Measurements from ENCODE around the gene CIAO2A.
"Not testable (repeated sequence)": the region's sequence is repeated elsewhere in the genome, so short reads cannot be mapped to it uniquely, and the experiment has no call there.

The CIAO2A gene

DNA sequence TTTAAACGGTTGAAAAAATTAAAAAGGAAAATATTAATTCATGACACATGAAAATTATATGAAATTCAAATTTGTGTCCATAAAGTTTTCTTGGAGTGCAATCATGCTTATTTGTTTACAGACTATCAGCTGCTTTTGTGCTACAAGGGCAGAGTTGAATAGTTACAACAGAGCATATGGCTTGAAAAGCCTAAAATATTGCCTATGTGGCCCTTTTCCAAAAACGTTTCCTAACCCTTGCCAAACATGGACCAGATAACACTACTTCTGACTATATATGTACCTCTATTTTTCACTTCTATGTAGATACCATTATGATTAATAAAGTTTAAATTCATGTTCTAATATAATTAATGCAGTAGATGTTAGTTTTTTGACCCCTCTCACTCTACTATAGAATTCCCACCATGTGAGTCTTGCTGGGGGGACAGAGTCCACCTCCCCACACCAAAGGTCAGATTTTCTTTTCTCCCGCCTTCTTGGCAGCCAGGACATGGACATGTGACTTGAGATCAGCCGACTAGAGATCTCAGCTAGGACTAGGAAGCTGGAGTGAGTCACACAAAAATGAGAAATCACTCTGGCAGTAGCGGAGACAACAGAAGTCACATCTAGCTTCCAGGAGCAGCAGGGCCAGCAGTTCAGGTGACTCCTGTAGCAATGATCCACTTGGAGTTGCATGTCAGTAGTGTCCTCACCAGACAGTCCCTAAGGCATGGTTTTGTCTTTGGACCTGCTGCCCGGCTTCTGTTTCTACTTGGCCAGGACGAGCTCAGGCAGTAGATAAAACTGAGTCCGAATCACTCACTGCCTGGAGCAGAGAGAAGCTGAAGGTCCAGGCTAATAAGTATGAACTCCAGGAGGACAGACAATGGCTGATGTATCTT, 22.4 kb downstream of the CIAO2A start:
- peak; percentile 63 for DNase-seq

DNA sequence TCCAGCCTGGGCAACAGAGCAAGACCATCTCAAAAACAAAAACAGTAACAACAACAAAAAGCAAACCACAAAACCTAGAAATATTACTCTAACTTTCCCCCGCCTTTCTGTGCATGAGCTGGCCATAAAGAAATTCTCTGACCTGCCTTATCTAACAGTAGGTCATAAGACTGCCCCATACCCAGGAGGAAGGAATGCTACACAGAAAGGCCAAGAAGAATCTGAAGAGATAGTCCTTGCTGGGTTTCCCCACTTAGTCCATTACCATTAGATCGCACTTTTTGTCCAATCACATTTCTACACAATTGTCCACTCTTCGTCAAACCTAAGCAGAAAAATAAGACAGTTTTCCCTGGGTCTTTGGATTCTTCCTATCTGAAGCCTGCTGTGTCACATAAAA, 23.5 kb downstream of the CIAO2A start:
- DNase-seq: no peak

DNA sequence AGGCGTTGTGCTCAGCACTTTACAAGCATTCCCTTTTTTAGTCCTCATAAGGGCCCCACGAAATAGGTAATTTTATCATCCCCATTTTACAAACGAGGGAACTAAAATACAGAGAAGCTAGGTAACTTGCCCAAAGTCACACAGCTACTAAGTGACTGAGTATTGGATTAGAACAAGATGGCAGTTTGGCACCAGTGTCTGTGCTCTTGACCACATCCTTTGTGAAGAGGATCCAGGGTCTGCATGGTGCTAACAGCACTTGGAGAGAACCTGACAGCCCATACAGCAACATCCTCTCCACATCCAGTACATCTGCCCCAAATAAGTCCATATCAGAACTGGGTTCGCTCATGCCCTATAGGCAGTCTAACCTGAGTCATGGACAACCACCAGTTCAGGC, 25.5 kb downstream of the CIAO2A start:
- DNase-seq: no peak

DNA sequence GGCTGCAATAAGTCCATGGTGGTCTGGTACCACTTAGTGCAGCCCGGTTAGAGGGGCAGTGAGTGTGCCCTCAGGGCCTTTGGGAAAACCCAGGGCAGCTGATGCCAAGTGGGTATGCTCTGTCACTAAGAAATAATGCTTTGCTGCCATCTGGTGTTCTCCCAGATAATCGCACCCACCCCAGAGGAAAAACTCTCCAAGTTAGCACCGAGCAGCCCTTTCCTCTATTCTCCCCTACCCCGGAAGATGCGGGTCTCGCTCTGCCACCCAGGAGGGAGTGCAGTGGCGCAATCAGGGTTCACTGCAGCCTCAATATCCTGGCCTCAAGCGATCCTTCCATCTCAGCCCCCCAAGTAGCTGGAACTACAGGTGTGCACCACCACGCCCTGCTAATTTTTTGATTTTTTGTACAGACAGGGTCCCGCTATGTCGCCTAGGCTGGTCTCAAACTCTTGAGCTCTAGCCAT, 26.0 kb downstream of the CIAO2A start:
- DNase-seq: peak; percentile 58

DNA sequence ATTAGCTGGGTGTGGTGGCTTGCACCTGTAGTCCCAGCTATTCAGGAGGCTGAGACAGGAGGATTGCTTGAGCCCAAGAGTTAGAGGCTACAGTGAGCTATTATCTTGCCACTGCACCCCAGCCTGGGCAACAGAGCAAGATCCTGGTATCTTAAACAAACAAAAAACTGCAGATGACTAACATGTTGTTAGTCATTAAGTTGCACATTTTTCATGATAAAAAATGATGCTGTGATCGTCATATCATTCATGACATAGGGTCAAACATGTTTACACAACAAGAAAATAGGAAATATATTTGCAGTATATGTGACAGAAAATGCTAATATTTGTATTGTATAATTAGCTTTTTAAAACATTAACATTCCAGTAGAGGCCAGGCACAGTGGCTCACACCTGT, 27.2 kb downstream of the CIAO2A start:
- no peak for DNase-seq

DNA sequence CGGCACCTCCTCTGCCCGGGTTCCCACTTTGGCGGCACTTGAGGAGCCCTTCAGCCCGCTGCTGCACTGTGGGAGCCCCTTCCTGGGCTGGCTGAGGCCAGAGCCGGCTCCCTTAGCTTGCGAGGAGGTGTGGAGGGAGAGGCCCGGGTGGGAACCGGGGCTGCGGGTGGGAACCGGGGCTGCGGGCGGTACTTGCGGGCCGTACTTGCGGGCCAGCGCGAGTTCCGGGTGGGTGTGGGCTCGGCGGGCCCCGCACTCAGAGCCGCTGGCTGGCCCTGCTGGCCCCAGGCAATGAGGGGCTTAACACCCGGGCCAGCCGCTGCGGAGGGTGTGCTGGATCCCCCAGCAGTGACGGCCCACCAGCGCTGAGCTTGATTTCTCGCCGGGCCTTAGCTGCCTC, 32.9 kb downstream of the CIAO2A start:
- no peak for DNase-seq

DNA sequence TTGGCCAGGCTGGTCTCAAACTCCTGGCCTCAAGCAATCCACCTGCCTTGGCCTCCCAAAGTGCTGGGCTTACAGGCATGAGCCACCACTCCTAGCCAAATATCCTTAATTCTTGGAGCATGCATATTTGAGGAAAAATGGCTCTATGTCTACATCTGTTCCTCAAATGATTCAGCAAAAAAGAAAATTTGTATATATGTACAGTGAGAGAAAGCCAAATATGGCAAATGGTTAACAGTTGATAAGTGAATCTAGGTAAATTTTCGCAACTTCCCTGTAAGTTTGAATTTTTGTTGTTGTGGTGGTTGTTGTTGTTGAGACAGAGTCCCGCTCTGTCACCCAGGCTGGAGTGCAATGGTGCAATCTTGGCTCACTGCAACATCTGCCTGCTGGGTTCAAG, 34.5 kb downstream of the CIAO2A start:
- DNase-seq: not testable (repeated sequence)

DNA sequence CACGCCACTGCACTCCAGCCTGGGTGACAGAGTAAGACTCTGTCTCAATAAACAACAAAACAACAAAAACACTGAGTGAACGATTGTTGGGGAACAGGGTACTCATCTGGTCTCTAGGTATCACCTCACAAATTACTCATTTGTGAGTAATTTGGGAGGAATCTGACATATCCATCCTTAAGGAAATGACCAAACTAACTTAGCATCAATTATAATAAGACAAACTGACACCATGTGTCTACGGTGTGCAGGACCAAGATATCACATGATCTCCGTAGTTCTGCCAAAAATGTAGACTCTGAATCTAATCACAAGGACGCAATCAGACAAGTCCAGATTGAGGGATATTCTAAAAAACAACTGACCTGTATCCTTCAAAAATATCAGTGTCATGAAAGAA, 35.4 kb downstream of the CIAO2A start:
- DNase-seq: no peak

DNA sequence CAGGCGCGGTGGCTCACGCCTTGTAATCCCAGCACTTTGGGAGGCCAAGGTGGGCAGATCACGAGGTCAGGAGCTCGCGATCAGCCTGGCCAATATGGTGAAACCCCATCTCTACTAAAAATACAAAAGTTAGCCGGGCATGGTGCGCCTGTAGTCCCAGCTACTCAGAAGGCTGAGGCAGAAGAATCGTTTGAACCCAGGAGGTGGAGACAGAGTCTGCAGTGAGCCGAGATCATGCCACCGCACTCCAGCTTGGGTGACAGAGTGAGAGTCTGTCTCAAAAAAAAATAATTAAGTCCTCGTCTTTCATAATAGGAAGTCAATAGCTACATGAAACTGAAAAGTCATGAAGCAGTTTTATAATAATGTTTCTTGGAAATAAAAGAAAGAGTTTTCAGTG, 40.0 kb downstream of the CIAO2A start:
- not testable (repeated sequence) for DNase-seq

DNA sequence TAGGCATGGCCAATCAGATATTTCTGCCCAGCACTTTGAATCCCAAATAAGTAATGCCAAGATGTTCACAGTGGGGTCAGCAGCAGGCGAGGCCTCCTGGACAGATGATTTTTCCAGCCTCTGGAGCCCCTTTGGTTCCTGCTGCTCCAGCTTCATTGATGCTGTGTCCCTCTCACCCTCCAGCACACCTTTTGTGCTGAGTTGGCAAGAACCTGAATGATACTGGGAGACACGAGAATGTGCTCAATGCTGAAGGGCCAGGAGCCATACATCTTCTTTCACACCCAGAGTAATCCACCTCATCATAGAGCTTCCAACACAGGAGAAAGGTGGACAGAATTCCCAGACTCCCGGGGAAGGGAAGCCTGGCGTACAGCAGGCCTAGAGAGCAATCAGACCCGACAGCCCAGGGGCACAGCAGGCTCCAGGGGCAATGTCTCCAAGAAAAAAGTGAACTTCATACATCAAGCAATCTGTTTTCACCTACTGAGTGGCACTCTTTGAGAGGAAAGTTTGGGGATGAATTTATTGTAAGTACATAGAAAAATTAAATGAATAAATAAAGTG, 40.6 kb downstream of the CIAO2A start:
- no peak for DNase-seq

DNA sequence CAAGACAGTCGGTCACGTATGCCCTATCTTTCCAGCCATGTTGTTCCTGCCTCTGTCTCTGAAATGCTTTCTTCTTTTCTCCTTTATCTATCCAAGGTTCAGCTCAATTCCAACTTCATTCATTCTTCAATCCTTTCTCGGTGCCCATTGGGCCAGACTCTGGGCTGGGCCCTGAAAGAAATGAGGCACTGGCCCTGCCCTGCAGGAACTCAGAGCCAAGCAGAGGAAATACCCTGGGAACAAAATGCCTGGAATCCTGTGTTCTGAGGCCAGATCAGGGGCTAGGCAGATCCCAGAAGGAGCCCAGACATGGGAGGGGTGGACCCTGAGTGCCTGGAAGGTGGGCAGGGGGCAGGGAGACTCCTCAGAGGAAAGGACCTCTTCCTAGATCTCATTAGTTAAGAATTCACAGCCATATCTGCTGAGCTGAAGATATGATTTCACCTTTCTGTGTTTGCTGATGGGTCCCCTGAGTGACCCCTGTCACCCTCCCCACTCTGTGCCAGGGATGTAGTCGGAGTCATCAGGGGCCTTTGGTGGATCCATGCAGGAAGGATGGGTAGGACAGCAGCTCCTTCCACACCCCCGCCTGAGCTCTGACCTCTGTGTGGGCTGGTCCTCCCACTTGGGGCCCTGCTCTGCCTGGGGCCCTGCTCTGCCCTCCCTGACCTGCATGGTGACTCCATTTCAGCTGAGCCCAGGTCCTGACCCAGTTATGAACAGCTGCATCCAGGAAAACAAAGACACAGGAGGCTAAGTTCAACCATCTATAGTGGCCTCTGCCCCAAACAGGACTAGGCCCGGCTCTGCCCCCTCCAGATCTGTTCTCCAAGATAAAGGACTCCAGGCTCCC, 42.0 kb downstream of the CIAO2A start:
- DNase-seq: no peak

DNA sequence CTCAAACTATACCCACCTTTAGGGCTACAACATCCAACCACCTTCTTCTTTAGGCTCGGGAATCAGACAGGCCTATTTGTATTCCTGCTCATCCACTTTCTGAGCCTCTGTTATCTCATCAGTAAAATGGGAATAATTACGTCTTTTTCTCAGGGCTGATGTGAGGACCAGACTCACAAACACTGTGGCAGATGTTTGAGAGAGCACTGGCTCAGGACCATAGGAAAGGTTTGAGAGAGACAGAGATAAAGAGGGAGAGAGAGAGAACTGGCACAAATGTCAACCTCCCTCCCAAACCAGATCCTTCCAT, 42.6 kb downstream of the CIAO2A start:
- DNase-seq: no peak

DNA sequence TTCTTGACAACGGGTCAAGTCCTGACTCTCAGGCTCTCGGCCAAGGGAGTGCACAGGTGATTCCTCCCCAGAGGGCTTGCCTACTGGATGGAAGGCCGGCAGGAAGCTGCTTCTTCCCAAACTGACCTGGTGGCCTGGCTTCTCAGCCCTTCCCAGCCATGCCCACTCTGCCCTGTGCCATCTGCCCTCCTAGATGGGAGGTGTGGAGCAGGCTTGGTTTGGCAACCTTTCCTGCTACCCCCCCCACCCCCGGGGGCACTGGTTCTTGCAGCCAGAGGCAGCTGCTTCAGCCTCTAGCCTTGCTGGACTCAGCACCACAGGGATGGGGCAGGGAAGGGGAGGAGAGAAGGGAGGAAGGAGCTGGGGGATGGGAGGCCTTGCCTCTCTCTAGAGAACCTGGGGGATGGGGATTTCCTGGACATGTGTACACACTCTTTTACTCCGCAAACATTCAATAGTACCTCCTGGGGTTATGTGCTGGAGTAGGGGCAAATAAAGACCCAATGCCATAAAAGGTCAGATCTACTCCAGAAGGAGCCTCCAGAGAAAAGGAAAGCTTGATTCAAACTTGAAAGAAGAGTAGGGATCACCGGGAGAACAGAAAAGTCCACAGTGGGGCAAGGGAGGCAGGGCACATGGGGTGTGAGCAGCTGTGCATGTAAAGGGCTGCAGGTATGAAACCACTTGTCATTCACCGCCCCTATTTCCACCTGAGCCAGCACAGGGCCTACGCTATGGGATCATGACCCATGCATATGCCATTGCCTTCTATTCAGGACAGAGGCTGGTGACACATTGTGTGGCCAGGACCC, 43.2 kb downstream of the CIAO2A start:
- no peak for DNase-seq

DNA sequence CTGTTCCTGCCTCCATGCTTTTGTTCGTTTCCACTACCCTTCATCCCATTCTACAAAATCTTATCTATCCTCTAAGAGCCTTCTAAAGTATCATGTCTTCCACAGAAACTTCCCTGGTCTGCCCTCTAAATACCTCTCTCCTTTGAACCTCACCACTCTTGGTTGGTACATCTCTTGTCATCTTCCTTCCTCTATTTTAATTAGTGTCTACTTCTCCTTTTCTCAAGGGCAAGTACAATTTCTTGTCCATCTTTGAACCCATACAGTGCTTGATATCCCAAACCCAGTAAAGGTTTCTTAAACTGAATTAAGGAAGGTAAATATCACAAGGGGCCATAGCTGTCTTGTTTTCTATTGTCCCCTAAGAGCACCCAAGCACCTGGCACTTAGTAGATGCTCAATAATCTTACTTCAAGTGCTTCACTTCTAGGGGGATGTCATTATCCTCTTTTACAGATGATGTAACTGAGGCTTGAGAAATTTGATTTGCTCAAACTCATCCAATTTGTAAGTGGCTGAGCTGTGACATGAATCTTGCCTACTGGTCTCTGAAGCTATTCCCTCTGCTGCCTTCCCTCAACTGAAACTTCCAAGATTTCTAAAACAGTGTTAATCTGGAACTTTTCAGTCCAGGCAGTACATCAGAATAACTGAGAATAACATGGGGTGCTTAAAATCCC, 44.7 kb downstream of the CIAO2A start:
- DNase-seq: no peak

DNA sequence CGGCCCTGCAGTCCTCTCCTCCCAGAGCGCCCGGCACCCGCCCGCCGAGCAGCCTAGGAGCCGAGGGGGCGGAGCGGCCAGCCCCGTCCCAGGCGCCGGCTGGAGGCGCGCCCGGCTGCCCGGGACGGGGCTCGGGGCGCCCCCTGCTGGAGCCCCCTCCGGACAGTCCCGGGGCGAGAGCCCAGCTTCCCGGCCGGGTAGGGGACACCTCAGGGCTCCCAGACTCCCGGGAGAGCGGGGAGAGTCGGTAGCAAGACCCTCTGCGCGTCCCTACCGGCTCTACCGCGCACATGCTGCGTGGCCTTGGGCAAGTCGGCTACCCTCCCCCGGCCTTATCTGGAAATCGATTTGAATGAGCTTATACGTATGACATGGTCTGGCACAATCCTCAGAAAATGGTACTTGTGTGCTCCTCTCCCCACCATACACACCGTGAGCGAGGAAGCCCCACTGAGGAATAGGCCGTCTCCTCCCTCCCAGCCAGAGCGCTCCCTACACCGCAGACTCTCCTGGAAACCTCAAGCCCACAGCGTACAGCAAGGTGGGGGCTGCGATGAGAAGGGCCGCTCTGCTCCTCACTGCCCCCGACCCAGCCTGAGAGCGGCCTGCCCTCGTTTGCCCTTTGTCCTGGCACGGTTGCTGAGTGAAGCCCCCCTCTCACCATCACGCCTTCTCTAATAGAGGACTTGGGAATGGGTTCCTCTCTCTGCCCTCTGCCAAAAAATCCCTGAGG, 47.1 kb downstream of the CIAO2A start, which contains the start of gene DAPK2:
Gene DAPK2, minus strand, starts transcription at position 65 of the 733 bp plus-strand sequence. CDS start 6,224 bp downstream, outside the sequence.
- peak; percentile 69 for DNase-seq

DNA sequence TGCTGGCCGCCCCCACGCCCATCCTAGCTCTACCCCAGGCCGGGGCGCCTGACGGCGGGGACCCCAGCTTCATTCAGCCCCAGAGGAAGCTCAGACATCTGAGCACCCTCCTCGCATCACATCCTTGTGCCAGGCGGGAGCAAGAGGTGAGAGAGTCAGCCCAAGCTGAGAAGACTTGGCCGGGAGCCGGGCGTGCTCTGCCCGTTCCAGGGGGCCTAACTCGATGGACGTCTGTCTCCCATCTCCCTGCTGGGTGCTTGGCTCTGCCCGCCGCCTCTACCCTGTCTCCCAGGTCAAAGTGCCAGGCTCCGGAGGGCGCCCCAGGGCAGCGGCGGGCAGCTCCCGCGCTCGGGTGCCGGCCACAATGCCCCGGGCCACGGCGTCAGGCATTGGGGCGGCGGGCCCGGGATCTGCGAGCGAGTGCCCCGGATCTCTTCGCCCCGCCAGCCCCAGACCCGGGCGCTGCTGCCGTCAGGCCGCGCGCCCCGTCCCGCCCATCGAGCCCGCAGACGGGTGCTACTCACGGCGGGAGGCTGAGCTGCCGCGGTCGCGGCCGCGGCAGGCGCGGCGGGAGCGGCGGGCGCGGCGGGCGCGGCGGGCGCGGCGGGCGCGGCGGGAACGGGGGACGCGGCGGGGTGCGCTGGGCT, 47.7 kb downstream of the CIAO2A start:
- DNase-seq: no peak

DNA sequence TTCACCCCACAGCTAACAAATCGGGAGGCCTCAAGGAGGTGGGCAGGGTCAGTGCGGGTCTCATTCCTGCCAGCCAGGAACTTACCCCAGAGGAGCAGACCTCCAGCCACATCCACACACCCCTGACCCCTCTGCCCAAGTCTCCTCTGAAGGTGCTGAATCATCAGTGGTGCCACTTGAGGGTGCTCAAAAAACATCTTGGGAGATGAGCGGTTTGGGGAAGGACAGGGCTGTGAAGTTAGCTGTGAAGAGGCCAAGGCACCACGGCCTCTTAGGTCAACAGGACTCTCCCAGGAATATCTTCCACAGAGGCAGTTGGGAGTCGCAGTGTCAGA, 48.6 kb downstream of the CIAO2A start:
- no peak for DNase-seq

DNA sequence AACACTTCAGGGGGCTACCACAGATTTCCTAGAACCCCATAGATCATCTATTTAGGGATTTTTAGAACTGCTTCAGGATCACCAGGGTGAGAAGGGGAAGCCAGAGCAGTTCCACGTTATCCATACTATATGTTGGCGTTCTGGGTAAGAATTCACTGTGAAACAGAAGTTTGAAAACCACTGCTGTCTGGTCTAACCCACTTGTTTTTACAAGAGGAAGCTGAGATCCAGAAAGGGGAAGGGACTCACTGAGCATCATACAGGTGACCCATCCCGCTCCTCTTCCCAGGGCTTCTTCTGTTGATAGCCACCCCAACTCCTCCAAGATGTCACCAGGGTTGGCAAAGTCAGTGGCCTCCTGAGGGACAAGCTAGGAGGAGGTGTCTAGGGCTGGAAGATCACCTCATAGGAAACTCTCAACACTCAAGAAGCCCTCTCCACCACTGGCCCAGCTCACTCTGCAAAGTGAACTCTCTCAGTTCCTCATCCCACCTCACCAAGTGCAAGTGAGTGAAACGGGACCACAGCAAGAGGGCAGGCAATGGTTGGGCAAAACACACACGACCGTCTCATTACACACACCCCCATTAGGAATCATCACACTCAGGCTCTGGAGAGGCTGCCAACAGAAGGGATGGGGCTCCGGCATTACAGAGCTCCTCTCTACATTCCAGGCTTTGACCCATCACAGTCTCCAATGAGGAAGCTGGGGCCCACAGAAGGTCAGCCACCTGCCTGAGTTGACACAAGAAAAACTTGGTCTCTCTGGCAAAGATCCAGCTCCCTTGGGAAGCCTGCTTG, 49.1 kb downstream of the CIAO2A start:
- no peak for DNase-seq

DNA sequence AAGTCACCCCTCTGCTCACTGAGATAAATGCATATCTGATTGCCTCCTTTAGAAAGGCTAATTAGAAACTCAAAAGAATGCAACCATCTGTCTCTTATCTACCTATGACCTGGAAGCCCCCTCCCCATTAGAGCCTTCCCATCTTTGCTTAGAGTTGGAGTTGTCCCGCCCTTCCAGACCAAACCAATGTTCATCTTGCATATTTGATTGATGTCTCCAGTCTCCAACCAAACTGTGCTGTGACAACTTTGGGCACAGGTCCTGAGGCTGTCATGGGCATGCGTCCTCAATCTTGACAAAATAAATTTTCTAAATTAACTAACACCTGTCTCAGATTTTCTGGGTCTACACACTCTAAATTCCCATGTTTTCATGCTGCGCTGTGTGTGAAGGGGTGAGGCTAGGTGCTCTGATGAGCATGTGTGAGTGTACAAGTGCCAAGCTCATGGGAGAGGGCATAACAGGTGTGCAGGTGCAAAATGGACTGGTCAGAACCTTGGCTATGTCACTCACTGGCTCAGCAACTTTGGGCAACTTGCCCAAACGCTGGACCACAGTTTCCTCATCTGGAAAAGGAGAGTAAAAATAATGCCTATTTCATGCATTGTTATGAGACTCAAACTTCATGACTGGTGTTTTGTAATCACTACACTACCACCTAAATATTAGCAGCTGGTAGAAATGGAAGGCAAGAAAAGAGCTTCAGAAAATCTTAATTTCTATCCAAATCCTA, 54.6 kb downstream of the CIAO2A start:
- no peak for DNase-seq
